Large intestine (tissue), 3 donors: ENCODE data around the gene NEU2. TPM values are rescaled to one million over a fixed set of nuclear protein-coding genes. Genes with fewer than 3 reads are reported as not detected.
A peak's percentile ranks its signal among the peaks of the same experiment; 100 is the strongest.
"Not testable (repeated sequence)": the region's sequence is repeated elsewhere in the genome, so short reads cannot be mapped to it uniquely, and the experiment has no call there.

Experiments
- DNase-seq, 2 donors: peaks; one replicate each; pipeline versions ENCODE4 v3.0.0 to v3.0.0-alpha.2; 2013
- H3K27ac ChIP-seq: one replicate; pipeline ENCODE4 v1.5.1; 2013; ENCODE audit warnings: low read length
- H3K27me3 ChIP-seq: 2 replicates; pipeline ENCODE4 v1.6.1; 2013; ENCODE audit warnings: low read length; ENCODE audit not compliant: control insufficient read depth, insufficient read depth
- H3K36me3 ChIP-seq: 2 replicates; pipeline ENCODE4 v1.6.1; 2013; ENCODE audit warnings: low read length; ENCODE audit not compliant: control insufficient read depth, insufficient read depth
- H3K4me1 ChIP-seq: one replicate; pipeline ENCODE4 v1.6.1; 2013; ENCODE audit warnings: low read length; ENCODE audit not compliant: control insufficient read depth, insufficient read depth
- H3K4me3 ChIP-seq: one replicate; pipeline ENCODE4 v1.5.1; 2013; ENCODE audit warnings: low read length
- H3K9me3 ChIP-seq: one replicate; pipeline ENCODE4 v1.6.1; 2013; ENCODE audit warnings: mild to moderate bottlenecking, low read depth, low read length, moderate library complexity; ENCODE audit not compliant: control insufficient read depth
- WGBS: methylation state at CpG from one replicate; pipeline ENCODE4 v1.1.5; 2013; ENCODE audit warnings: low lambda C conversion rate; ENCODE audit not compliant: insufficient coverage; 5-methylcytosine and 5-hydroxymethylcytosine counted together
- polyA plus RNA-seq: library from polyadenylated mRNA; unstranded; fragments of 120-200 nt; gene quantifications from one replicate; pipeline ENCODE4 v1.2.1, GENCODE V29; 2013

The NEU2 gene
- polyA plus RNA-seq, 1 donor, result not detected

DNA sequence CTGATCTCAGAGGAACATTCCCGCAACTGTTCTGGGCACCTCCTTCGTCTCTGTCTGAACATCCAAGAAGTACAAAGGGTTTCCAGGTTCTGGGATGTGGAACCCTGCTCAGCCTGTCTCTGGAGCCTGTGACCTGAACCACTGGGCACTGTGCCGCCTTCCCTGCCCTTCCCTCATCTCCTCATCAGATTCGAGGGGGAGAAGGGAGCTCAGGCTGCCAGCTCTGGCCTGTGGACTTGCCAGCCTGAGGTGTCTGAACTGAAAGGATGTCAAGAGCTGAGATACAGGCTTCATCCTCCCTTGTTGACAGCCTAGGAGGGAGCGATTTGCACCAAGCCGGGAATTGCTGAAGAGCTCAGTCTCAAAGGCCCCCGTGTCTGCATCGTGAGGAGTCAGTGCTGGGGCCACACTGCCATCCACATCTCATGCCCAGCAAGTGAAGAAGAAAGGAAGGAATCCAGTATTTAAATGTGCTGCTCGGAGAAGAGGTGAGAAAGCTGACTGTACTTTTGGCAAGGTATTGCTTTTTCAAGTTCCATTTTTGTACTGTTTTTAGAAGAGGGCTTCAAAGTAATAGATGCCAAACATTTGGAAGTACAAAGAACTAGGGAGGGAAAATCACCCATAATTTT lies 12.6 kb downstream of the NEU2 start:
- WGBS, result no CpG with 5 or more reads among the region's 9 CpGs

DNA sequence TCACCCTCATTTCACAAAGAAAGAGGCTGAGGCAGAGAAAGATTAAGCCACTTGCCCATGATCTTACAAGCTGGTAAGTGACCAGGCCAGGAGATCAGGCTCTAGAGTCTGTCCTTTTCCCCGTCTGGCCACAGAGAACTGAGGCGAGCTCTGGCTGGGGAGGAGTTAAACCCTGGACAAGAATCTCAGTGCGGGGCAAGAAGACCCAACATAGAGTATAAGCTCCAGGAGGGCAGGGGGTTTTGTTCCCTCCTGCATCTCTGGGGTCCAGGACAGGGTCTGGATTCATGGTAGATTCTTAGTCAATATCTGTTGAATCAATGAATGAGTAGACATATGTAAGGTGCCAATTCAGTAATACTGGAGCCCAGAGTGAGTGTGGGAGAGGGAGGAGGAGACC lies 14.7 kb downstream of the NEU2 start:
- Histone ChIP-seq H3K4me1 (no peaks in the 10 kb centered on the region), H3K27me3 (peaks cover 9% of the 10 kb centered on the region), H3K4me3 (no peak overlapping the region), H3K9me3 (no peaks in the 10 kb centered on the region), H3K36me3 (no peaks in the 10 kb centered on the region), H3K27ac (no peak overlapping the region)
- WGBS, result no CpG with 5 or more reads among the region's 3 CpGs
- DNase-seq, result no peak

More for the DNA sequence above, 12.6 kb downstream of the NEU2 start:
- Histone ChIP-seq H3K4me3 (no peak overlapping the region), H3K27me3 (peaks cover 2% of the 10 kb centered on the region), H3K9me3 (no peaks in the 10 kb centered on the region), H3K36me3 (no peaks in the 10 kb centered on the region), H3K4me1 (no peaks in the 10 kb centered on the region), H3K27ac (no peak overlapping the region)
- no peak for DNase-seq

DNA sequence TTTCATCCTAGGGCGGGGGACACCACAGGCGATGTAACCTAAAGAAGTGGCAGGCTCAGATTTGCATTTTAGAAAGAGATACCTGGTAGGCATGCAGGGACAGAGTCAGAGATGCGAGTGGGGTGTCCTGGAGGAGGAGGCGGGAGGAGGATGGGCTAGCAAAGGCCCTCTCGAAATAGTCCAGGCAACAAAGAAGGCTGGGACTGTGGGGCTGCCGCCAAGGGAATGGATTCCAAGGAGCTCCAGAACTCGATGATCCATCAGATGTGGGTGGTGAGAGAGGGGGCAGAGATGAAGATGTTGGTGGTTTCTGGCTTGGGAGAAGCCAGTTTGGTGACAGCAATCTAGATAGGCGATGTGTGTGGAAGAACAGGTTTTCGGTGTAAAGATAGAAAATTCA lies 15.2 kb downstream of the NEU2 start:
- Histone ChIP-seq H3K27me3 (peaks cover 7% of the 10 kb centered on the region), H3K27ac (no peak overlapping the region), H3K9me3 (no peaks in the 10 kb centered on the region), H3K4me3 (no peak overlapping the region), H3K4me1 (no peaks in the 10 kb centered on the region), H3K36me3 (no peaks in the 10 kb centered on the region)
- 90% methylated on average over 2 of the region's 9 CpGs for WGBS
- DNase-seq, result no peak

DNA sequence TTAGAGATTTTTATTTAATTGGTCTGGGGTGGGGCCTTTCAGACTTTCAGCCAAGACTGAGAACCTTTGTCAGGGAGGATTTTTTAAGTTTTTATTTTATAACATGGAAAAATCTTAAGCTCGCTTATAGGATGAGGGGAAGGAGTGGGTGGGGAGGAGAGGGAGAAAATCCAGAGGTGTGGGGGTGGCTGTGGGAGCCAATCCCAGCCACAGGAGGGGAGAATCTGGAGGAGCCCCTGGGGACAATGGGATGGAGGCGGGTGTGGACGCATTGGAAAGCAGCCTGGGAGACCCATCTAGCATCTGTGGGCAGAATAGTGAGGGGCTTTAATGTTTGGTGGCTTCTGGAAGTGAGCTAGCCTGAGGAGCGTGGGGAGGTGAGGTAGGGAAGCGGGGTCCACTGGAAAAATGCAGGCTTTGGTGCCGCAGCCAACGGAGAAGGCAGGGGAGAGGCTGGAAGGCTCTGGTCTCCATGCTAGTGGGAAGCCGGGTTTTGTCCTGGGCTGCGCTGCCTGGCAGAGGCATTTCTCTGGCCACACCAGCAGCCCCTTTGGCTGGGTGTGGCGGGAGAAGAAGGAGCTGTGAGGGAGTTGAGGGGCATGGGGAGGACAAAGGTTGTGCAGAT lies 16.2 kb downstream of the NEU2 start:
- Histone ChIP-seq H3K27me3 (peaks cover 6% of the 10 kb centered on the region), H3K36me3 (no peaks in the 10 kb centered on the region), H3K4me1 (no peaks in the 10 kb centered on the region), H3K27ac (no peak overlapping the region), H3K9me3 (no peaks in the 10 kb centered on the region), H3K4me3 (no peak overlapping the region)
- no peak for DNase-seq
- WGBS, result no CpG with 5 or more reads among the region's 10 CpGs

DNA sequence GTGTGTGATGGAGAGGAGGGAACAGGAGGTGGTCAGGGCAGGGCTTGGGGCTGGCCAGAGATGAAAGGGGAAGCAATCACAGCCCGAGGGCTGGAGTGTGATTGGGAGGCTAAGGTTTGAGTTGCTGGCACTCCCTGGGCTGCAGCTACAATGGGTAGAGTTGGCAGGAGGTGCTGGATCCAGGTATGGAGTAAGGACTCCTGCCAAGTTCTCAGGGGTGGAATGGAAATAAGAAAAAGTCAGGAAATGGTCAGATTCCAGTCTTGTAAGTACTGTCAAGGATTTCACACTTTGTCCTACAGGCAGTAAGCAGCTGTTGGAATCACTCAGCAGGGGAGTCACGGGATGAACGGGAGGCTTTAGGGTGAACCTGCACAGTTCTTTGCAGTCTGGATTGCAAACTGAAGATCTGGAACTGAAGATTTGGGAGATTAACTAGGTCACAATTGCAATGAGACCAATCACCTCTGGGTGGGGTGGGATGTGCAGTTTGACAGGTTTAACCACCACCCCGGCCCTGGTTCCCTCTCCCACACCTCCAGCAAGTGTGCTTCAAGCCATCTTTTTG lies 16.8 kb downstream of the NEU2 start:
- Histone ChIP-seq H3K27ac (no peak overlapping the region), H3K36me3 (no peaks in the 10 kb centered on the region), H3K27me3 (peaks cover 6% of the 10 kb centered on the region), H3K4me1 (no peaks in the 10 kb centered on the region), H3K9me3 (no peaks in the 10 kb centered on the region), H3K4me3 (no peak overlapping the region)
- WGBS, result no CpG with 5 or more reads among the region's 4 CpGs
- no peak for DNase-seq

DNA sequence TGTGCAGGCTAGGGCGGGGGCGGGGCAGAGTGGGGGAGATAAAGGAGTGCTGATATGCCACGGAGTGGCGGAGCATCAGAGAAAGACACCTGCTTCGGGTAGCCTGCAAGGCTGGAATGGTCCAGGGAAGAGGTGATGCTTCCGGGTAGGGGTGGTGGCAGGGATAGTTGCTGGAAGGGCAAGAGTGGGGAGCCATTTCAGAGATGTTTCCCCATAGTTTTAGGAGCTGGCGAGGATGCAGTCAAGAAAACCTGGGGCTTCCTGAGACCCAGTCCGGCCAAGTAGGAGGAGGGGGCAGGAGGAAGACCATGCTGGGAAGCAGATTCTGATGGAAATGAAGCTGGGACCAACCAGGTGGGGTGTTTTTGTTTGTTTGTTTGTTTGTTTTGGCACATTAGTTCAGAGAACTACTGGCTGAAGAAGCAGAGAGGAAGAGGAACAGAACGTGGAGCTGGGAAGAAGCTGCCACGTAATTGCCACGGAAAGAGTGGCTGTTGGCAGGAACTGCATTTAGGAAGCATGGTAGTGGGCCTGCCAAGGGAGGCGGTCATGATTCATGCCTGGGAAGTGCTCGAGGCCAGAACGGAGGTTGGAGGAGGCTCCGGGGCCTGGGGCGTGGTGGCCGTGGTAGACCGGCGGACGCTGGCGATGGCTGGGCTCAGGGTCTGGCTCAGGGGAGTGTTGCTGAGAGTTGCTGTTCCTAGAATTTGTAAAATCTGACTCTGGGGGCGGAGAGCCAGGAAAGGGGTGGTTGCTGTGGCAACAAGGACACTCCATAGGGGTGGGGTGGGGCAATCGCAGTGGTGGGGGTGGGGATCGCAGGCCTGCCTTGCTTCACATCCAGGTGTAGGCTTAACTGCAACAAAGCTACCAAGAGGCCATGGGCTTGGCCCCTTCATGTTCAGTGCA lies 19.0 kb downstream of the NEU2 start:
- no peaks in the 10 kb centered on the region for H3K36me3 ChIP-seq
- H3K4me1 ChIP-seq, result no peaks in the 10 kb centered on the region
- no peaks in the 10 kb centered on the region for H3K9me3 ChIP-seq
- 40% methylated on average over 1 of the region's 24 CpGs for WGBS
- no peak for DNase-seq
- H3K27ac ChIP-seq, result no peak overlapping the region
- peaks cover 6% of the 10 kb centered on the region for H3K27me3 ChIP-seq
- H3K4me3 ChIP-seq, result no peak overlapping the region

DNA sequence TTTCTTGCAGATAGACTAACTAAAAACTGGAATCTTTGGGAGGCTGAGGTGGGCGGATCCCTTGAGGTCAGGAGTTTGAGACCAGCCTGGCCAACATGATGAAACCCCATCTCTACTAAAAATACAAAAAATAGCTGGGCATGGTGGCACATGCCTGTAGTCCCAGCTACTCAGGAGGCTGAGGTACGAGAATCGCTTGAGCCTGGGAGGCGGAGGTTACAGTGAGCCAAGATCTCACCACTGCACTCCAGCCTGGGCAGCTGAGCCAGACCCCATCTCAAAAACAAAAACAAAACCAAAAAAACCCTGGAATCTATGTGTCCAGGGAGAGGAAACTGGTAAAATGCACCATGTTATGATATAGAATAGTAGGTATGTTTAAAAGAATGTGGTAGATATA lies 20.0 kb downstream of the NEU2 start:
- H3K4me1 ChIP-seq, H3K4me3 ChIP-seq, H3K27me3 ChIP-seq, H3K27ac ChIP-seq, H3K9me3 ChIP-seq, DNase-seq, H3K36me3 ChIP-seq: not testable (repeated sequence)
- no CpG with 5 or more reads among the region's 4 CpGs for WGBS

DNA sequence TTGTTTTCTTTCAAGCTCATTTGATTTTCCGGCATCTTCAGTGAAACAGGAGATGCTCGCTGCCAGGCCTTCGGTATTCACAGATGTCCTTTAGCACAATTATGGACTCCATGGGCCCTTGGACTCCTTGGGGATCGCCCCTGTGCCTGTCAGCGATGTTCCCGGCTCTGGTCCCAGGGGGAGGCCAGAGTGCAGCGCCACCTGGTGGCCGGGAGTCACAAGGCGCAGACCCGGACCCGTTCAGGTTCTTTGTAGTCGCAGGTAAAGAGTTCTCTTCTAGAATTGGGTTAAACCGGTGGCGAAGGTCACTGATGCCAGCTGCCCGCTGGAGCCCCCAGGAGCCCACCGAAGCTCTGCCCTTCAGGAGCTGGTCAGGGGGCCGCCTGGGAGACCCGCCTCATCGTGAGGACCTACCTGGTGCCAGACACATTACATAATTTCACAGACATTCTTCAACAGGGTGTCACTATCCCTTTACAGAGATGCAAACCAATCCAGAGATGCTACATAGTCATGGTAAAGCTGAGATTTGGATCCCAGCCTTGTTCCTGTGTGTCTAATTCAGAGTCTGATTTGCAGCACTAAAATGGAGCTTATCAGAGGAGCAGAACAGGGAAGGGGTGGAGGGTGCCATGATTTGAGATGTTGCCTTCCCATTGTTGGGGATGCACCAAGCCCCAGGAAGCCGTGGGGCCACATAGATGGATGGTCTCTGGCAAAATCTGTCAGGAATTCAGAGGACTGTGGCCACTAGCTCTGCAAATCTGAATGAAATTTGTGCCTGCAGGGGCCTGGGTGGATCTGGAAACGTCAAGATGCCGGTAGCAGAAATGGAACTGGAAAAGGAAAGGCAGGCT lies 21.7 kb downstream of the NEU2 start:
- H3K9me3 ChIP-seq, result no peaks in the 10 kb centered on the region
- H3K4me3 ChIP-seq, result no peak overlapping the region
- no peak overlapping the region for H3K27ac ChIP-seq
- no peaks in the 10 kb centered on the region for H3K4me1 ChIP-seq
- no CpG with 5 or more reads among the region's 22 CpGs for WGBS
- DNase-seq, result peak; percentile 48 to 49
- peaks cover 6% of the 10 kb centered on the region for H3K27me3 ChIP-seq
- no peaks in the 10 kb centered on the region for H3K36me3 ChIP-seq

DNA sequence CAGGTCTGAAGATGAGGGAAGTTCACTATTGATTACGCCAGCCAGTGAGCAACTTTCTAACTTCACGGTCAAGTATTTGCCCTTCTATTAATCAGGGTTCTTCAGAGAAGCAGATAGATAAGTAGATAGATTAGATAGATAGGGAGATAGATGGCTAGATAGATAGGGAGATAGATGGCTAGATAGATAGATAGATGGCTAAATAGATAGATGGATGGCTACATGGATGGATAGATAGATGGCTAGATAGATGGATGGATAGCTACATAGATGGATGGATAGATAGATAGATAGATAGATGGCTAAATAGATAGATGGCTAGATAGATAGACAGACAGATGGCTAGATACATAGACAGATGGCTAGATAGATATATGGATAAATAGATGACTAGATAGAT lies 22.9 kb downstream of the NEU2 start:
- Histone ChIP-seq H3K9me3 (peaks cover 5% of the 10 kb centered on the region), H3K4me1 (peaks cover 11% of the 10 kb centered on the region), H3K4me3 (no peak overlapping the region), H3K36me3 (no peaks in the 10 kb centered on the region), H3K27ac (no peak overlapping the region), H3K27me3 (peaks cover 6% of the 10 kb centered on the region)
- 80% methylated on average over 1 of the region's 2 CpGs for WGBS
- no peak for DNase-seq
